ENCODE data around the gene TRIM16. TPM values are rescaled to one million over a fixed set of nuclear protein-coding genes. Genes with fewer than 3 reads are reported as not detected.
"Not testable (repeated sequence)": the region's sequence is repeated elsewhere in the genome, so short reads cannot be mapped to it uniquely, and the experiment has no call there.

TRIM16 gene
- total RNA-seq, 1 donor from 2014 or later, result 63.6 TPM

DNA sequence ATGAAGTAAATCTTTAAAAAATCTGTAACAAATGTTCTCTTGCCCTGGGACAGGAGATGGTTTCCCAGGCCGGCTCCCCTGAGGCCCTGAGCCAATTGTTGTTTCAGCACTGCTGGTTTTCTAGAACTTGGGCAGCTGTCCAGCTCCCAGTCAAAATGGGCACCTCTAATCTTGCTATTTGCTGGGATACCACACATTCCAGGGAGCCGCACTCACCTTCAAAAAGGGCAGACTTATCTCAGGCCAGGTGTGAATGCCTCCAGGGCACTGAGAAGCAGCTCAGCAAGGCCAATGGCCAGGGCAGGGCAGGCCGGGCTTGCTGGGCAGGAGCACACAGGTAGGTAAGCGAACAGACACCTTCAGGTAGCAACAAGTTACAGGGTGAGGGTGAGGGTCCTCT, 24.4 kb downstream of the TRIM16 start:
- no peak for FAIRE-seq
- DNase-seq (ENCODE audit: low spot score in 2 of 2), result no peak

DNA sequence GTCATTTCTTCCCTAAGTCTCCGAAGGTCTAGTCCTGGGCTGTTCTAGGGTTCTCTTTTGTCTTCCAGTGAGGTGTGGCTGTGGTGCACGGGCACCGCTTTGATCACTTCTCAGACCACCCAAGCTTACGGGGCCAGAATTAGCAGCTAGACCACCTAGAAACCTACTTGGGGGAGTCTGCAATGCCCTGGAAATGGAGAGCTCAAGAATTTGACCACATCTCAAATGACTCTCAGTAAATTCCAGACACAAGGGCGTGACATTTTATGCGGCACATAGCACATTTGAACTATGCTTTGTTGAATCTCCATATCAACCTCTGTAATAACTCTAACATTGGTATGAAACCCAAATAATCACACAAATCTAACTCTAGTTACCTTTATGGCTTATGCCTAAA, 24.9 kb downstream of the TRIM16 start:
- no peak for FAIRE-seq
- DNase-seq (ENCODE audit: low spot score in 2 of 2), result no peak

- FAIRE-seq (no peak), DNase-seq (ENCODE audit: low spot score in 2 of 2) (no peak)
Observed at GRCh38 chr17:15658296-15658695, 25.8 kb downstream of the TRIM16 start.

DNA sequence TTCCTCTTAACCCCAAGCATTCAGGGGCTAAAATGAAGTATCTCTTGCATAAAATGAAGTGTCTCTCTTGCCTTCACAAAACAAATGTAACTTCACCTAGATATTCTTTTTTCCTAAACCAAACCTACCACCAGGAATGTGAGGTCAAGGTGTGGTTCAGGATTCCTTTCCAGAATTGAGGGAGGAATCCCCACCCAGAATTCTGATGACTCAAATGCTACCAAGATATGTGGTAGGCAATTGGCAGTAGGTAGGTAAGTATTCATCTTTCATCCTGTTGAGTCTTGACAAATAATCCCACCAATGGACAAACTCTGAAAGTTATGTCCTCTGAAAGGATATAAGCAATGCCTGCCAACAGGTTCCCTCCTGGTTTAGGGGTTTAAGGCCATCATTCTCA, 26.2 kb downstream of the TRIM16 start:
- no peak for FAIRE-seq
- no peak for DNase-seq (ENCODE audit: low spot score in 2 of 2)

GRCh38 chr17:15654886-15655561, 29.1 kb downstream of the TRIM16 start:
- DNase-seq (ENCODE audit: low spot score in 2 of 2) (no peak), FAIRE-seq (no peak)

GRCh38 chr17:15654401-15654800, 29.7 kb downstream of the TRIM16 start:
- not testable (repeated sequence) for DNase-seq (ENCODE audit: low spot score in 2 of 2); FAIRE-seq

DNA sequence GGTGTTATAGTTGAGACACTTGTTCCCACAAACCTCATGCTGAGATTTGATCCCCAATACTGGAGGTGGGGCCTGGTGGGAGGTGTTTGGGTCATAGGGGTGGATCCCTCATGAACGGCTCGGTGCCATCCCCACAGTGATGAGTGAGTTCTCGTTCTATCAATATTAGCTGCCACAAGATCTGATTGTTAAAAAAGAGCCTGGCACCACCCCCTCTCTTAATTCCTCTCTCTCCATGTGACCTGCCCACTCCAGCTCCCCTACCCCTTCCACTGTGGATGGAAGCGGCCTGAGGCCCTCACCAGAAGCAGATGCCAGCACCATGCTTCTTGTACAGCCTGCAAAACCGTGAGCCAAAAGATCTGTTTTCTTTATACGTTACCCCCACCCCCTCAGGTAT, 31.2 kb downstream of the TRIM16 start:
- FAIRE-seq (no peak), DNase-seq (ENCODE audit: low spot score in 2 of 2) (no peak)

DNA sequence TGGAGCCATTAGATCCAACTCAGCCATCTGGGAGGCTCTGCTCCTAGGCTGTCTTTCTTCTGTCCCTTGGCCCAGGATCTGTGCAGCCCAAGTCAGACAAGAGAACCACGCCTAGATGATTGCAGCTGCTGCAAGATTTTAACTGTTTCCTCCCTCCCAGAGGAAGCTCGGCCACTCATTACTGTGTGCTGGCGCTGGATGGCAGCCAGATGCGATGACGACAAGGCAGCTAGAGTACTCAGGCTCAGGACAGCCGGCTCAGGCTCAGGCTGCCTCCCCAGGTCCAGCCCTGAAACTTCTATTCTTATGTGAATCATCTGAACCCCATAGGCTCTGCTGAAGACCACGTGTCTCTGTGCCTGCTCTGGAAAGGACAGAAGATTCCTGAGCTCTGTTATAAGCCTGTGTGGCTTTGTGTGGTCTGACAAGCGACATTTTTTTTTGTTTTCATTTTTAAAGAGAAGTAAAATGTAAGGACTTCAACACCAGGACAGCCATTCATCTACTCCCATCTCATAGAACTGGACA, 32.5 kb downstream of the TRIM16 start:
- FAIRE-seq, result no peak
- peak; percentile 21 to 76 for DNase-seq (ENCODE audit: low spot score in 2 of 2)

DNA sequence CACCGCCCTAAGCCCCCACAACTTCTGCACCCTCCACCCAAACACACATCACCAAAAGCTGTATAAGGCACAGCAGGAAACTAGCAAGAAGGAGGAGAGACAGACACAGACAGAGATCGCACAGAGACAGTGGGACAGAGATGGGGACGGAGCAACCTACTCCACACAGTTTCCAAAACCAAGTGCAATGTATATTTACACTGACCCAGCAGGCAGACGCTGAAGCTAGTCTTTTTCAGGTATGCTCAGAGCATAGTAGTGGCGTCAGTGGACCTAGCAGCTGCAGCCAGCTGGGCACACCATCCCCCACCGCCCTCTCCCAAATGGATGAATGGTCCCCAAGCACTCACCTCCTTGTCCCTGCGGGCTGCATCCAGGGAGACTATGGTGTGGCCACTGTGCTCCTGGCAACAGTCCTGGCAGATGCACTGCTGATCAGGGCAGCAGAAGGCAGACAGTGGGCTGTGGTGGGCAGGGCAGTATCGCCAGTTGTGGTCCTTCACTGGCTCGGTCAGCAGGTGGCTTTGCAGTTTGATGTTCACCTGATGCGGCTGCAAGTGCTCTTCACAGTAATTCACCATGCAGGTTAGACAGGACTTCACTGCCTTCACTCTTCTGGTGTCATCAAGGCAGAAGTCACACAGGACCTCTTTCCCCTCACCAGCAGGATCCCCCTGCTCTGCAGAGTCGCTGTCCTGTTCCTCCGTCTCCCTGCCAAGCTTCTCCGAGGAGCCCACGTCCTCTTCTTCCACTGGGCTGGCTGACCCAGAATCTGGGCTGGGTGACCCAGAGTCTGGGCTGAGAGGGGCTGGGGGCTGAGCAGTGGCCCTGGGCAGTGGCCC, 33.1 kb downstream of the TRIM16 start:
- FAIRE-seq (no peak), DNase-seq (ENCODE audit: low spot score in 2 of 2) (no peak)

DNA sequence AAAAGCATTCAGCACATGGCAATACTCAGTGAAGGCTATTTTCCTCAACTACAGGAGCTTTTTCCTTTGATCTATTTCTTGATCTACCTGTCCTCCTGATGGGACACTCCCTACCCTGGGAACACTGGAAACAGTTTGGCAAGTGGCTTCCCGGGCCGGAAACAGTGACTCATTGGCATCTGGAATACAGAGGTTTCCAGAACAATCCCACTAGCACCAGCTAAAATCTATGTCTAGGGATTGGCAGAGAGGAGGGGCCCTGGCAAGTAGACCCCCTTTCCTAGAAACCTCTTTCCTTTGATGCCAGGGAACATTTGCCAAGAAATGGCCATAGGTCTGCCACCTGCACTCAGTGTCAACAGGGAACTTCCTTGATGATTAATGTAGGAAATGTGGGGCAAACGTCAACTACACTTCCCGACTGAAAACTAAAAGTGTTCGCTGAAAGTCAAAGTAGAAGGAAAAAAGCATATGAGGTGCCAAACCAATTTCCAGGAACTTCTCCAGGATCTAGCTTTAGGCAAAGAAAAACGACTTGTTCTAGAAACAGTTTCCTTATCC, 34.2 kb downstream of the TRIM16 start:
- FAIRE-seq (no peak), DNase-seq (ENCODE audit: low spot score in 2 of 2) (no peak)

DNA sequence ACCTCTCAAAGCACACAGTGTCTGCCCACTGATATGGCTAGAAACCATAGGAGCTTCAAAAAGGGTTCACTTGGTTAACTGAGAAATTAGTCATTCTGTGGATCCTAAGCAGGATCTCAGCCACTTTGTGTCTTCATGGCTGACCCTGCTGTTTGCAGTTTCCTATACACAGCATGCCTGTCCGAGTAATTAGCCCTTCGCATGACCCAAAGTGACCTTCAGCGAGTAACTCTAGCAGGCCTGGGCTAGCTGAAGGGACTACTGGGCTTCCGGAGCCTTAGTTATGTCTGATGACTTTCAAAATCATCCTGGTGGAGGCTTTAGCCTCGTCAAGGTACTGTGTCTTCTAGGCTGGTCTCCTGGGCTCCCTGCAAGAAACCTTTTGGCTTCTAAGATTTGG, 35.7 kb downstream of the TRIM16 start:
- FAIRE-seq (no peak), DNase-seq (ENCODE audit: low spot score in 2 of 2) (no peak)

DNA sequence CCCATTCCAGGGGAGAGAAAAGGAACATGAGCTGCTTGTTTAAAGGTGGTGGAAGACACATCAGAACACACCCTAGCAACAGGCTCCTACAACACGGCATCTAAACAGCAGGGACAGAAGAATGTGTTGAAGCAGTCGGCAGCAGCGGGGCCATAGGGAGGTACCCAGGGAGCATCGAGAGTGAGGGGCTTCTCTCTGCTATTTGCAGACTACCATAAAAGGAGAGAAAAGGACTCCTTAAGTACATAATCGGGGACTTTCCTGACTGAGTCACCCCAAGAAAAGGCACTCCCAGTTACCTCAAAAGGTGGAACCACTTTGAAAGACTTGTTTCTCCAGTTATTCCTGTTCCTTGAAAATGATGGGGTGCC, 38.2 kb downstream of the TRIM16 start:
- DNase-seq (ENCODE audit: low spot score in 2 of 2); FAIRE-seq: not testable (repeated sequence)

GRCh38 chr17:15645099-15645941, 38.8 kb downstream of the TRIM16 start:
- not testable (repeated sequence) for DNase-seq (ENCODE audit: low spot score in 2 of 2); FAIRE-seq

- not testable (repeated sequence) for DNase-seq (ENCODE audit: low spot score in 2 of 2); FAIRE-seq
Observed at GRCh38 chr17:15642505-15643251, 41.4 kb downstream of the TRIM16 start.

GRCh38 chr17:15642014-15642413, 42.1 kb downstream of the TRIM16 start:
- not testable (repeated sequence) for DNase-seq (ENCODE audit: low spot score in 2 of 2); FAIRE-seq

- not testable (repeated sequence) for FAIRE-seq
Observed at GRCh38 chr17:15630930-15631453, 53.1 kb downstream of the TRIM16 start.

GRCh38 chr17:15629991-15630390, 54.1 kb downstream of the TRIM16 start:
- FAIRE-seq, result not testable (repeated sequence)

More at GRCh38 chr17:15630930-15631453, 53.1 kb downstream of the TRIM16 start:
- not testable (repeated sequence) for DNase-seq (ENCODE audit: low spot score in 2 of 2)

DNA sequence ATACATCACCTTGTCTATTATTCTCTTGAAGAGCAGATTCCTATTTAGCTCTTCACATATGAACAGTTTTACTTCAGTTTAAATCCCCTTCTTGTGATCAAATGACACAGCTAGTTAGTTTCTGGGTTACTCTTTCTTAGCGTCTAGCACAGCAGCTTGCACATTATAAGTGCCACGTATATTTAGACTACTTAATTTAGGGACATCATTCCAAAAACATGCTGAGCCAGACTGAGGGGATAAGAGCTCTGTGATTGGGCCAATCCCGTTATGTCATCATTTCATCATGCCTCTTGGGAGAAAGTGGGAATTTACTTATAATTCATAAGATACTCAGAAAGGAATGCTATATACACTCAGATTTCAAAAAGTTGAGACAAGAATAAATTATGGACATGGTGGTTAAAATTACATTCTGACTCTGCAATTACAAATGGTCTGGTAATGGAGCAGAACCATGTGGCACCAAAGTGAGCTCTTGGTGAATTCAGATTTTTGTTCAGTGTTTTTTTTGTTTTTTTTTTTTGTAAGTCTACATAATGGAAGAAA, 60.4 kb downstream of the TRIM16 start:
- not testable (repeated sequence) for FAIRE-seq; DNase-seq (ENCODE audit: low spot score in 2 of 2)

More at GRCh38 chr17:15629991-15630390, 54.1 kb downstream of the TRIM16 start:
- not testable (repeated sequence) for DNase-seq (ENCODE audit: low spot score in 2 of 2)

- DNase-seq (ENCODE audit: low spot score in 2 of 2); FAIRE-seq: not testable (repeated sequence)
Observed at GRCh38 chr17:15623255-15623654, 60.9 kb downstream of the TRIM16 start.

Measured in frontal cortex (tissue), 4 donors.